HCT116 (cell line): ENCODE results near the gene ATP10B.

Experiments used
- CTCF ChIP-seq, 3 experiments: fragments of 200-600 bp in 1 of 3; sonication (generic) in 1 of 3; IDR thresholded peaks in 2 of 3; conservative IDR thresholded peaks in 1 of 3; 2 replicates each; pipeline ENCODE4 v1.5.1; 2012 to 2017; ENCODE audit warnings: low read depth in 2 of 3, low read length in 2 of 3, antibody characterized with exemption in 1 of 3, borderline replicate concordance in 1 of 3, control low read depth in 1 of 3, mild to moderate bottlenecking in 1 of 3, mixed read lengths in 1 of 3, mixed run types in 1 of 3, moderate library complexity in 1 of 3; ENCODE audit not compliant: insufficient read depth in 1 of 3
- EGR1 ChIP-seq: IDR thresholded peaks from 2 replicates; pipeline ENCODE4 v1.6.1; 2012; ENCODE audit warnings: low read depth
- ELF1 ChIP-seq: IDR thresholded peaks from 2 replicates; pipeline ENCODE4 v1.6.1; 2012; ENCODE audit warnings: low read depth, borderline replicate concordance
- EZH2 ChIP-seq: fragments of 200-600 bp; sonication (generic); IDR thresholded peaks from 2 replicates; pipeline ENCODE4 v1.6.1; 2017; ENCODE audit warnings: antibody characterized with exemption, mixed run types
- EZH2phosphoT487 ChIP-seq: fragments of 200-600 bp; IDR thresholded peaks from 2 replicates; pipeline ENCODE4 v1.6.1; 2018; ENCODE audit warnings: antibody characterized with exemption, borderline replicate concordance
- REST ChIP-seq: IDR thresholded peaks from 2 replicates; pipeline ENCODE4 v1.6.1; 2012; ENCODE audit warnings: low read depth
- SIN3A ChIP-seq: IDR thresholded peaks from 2 replicates; pipeline ENCODE4 v1.6.1; 2012; ENCODE audit warnings: low read depth

- TF ChIP-seq CTCF (IDR thresholded peaks at IDR 0.05 in 2 of 3, conservative IDR thresholded peaks at IDR 0.05 in 1 of 3; ENCODE audit: borderline replicate concordance in 1 of 3, insufficient read depth in 1 of 3, low read depth in 2 of 3, low read length in 2 of 3) (no peak), SIN3A (no peak), EGR1 (no peak), EZH2 (no peak), REST (no peak), ELF1 (no peak), EZH2phosphoT487 (no peak)
Measured at GRCh38 chr5:160833806-160834205, 18.2 kb downstream of the ATP10B start.
